ENCODE results near the gene CPM.
A peak's percentile ranks its signal among the peaks of the same experiment; 100 is the strongest.

The CPM gene

DNA sequence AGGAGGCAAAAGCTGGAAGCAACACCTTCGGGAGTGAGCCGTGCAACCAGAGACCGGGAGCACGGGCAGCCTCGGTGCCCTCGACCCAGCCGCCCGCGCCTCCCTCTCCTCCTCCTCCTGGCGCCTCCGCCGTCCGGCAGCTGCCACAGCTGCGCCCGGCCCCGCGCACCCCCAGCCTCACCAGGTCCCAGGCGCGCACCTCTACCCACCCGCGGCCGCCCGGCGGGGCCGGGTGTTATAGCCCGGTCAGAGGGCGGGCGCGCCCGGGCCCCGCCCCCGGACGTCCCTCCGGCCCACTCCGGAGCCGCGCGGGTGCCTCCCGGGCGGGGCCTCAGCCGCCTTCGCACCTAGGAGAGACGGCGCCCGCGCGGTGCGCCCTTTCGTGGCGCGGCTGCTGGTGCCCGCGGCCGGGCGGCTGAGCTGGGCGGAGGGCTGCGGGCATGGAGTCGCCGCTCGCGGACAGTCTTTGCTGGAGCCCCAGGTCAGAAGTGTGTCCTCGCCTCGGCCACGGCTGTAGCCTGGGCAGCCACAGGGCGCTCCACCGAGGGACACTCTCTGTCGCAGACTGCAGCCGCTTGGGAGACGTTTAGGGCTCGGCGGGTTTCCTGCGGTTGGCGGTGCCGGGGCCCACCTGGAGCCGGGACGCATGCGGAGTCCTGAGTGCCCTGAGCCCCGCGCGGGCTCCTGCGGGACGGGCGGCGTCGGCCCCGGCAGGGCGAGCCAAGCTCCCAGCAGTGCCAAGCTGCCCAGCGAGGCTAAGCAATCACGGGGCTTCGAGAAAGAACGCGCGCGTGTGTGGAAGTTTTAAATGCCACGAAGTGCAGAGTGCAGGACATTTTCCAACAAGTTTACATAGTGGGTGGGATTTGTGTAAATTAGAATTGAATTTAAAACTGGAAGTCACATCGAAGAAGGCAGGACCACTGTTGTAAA is at the start of gene CPM:
TSS of gene CPM (minus strand) at position 211 of the 933 bp plus-strand sequence. CDS start 334 bp downstream, outside the sequence.
- no peak for DNase-seq (ENCODE audit: low spot score)

GRCh38 chr12:68981516-68981915 is 48.5 kb upstream of the CPM start:
- no peak for DNase-seq (ENCODE audit: low spot score)

GRCh38 chr12:68980476-68981212 is 47.7 kb upstream of the CPM start:
- DNase-seq (ENCODE audit: low spot score), result no peak

- no peak for DNase-seq (ENCODE audit: low spot score)
These were observed 45.7 kb upstream of the CPM start for GRCh38 chr12:68978678-68979077.

DNA sequence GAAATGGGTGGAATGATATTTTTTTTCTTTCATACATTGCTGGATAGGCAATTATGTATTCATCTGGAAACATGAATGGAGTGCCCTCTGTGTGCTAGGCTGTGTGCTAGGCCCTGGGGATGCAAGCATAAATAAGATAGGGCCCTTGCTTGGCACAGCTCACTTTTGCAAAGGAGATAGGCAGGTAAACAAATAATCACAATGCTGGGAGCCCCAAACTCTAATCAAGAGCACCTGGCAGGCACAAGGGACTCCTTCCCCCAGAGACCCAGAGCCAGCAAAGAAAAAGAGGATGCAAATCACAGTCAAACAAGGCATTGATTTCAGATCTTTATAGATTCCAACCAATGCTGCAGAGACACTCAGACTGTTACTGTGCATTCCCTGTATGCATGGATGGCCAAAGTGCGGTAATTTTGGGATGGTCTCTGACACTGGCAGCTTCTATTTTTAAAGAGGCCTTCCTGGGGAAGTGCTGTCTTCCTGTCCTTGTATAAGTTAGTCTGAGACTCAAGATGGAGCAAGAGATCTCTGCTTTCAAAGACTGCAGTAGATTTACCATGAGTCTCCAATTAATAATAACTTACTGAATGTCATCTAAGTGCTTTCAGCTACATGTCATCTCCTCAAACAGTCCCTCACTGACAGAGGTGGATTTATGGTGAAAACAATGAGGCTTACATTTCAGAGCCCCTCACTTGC is 45.1 kb upstream of the CPM start:
- DNase-seq (ENCODE audit: low spot score), result peak; percentile 17

DNA sequence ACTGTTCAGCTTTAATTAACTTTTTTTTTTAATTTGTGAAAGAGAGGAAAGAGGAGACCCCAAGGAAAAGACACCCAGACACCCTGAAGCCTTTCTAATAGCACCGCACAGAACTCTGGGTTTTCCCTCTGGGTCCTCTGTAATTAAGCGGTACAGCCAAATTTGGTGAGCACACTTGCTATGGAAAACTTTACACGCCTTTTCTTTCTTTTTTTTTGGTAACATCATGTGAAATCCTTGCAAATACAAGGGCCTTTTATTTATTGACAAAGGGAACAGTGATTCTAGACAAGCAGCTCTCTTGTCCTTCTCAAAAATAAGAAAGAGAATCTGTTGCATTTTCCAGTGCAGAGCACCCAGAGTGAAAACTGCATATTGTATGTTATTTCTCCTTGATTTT is 44.4 kb upstream of the CPM start:
- no peak for DNase-seq (ENCODE audit: low spot score)

- DNase-seq (ENCODE audit: low spot score), result no peak
These were observed 43.4 kb upstream of the CPM start for GRCh38 chr12:68976395-68976841.

GRCh38 chr12:68975811-68976210 is 42.8 kb upstream of the CPM start:
- peak; percentile 45 for DNase-seq (ENCODE audit: low spot score)

GRCh38 chr12:68972595-68972994 is 39.6 kb upstream of the CPM start:
- no peak for DNase-seq (ENCODE audit: low spot score)

DNA sequence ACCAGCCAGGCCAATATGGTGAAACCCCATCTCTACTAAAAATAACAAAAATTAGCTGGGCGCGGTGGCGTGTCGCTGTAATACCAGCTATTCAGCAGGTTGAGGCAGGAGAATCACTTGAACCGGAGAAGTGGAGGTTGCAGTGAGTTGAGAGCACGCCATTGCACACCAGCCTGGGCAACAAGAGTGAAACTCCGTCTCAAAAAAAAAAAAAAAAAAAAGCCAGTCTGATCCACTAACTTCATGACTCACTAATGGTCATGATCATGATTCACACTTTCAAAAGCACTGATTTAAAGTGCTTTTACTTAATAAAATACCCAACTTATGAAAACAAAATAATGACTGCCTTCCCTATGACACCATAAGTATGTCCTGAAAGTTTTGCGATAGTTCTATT is 38.4 kb upstream of the CPM start:
- no peak for DNase-seq (ENCODE audit: low spot score)

DNA sequence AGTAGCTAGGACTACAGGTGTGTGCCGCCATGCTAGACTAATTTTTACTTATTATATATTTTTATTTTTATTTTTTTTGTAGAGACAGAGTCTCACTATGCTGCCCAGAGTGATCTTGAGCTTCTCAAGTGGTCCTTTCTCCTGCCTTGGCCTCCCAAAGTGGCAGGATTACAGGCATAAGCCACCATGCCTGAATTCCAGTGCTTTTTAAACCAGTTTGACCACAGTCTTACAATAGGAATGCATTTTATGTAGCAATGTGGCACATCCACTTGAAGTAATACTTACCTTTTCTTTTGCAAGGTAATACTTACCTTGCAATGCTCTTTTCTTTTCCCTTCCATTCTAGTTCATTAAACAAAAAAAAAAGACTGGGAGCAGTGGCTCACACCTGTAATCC is 38.0 kb upstream of the CPM start:
- DNase-seq (ENCODE audit: low spot score), result no peak

GRCh38 chr12:68970306-68970705 is 37.3 kb upstream of the CPM start:
- DNase-seq (ENCODE audit: low spot score), result no peak

DNA sequence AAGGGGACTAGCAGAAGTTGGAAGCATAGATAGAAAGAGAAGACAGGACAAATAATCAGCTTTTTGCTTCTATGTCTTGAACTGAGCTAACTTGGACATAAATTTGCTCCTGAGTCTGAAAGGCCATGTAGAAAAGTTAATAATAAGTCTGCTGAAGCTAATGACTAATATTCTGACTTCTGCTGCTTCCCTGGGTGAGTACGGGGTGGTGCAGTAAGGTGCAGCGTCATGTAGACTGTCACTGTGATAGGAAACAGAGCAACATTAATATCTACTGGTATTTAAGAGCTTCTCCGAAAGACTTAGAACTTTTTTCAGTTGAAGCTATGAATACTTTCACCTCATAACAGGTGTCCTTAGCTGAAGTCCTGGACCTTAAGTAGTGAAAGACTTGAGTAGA is 34.1 kb upstream of the CPM start:
- DNase-seq (ENCODE audit: low spot score), result no peak

- DNase-seq (ENCODE audit: low spot score), result no peak
These were observed 31.1 kb upstream of the CPM start for GRCh38 chr12:68963856-68964745.

GRCh38 chr12:68962877-68963855 is 30.2 kb upstream of the CPM start:
- no peak for DNase-seq (ENCODE audit: low spot score)

GRCh38 chr12:68959891-68960464 is 27.0 kb upstream of the CPM start:
- DNase-seq (ENCODE audit: low spot score), result no peak

GRCh38 chr12:68959143-68959858 is 26.3 kb upstream of the CPM start:
- DNase-seq (ENCODE audit: low spot score), result no peak

DNA sequence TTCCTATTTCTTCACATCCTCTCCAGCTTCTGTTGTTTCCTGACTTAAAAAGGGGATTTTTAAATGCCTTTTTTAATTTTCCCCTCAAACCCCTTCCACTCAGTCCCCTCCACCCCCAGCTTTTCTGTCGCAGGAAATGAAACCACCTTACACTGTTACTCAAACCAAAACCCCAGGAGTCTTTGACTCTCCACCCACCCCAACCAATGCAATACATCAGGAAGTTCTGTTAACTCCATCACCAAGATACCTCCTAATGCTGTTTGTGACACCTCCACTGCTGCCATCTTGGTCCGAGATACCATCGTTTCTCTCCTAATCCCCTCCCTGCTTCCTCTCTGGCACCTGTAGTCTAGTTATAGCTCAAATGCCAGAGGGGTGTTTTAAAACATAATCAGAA is 25.4 kb upstream of the CPM start:
- DNase-seq (ENCODE audit: low spot score), result no peak

GRCh38 chr12:68957273-68957672 is 24.3 kb upstream of the CPM start:
- DNase-seq (ENCODE audit: low spot score), result no peak

Data from NAMALWA (cell line).